ENCODE measurements around the gene ZNF212. TPM values are rescaled to one million over a fixed set of nuclear protein-coding genes. Genes with fewer than 3 reads are reported as not detected.
A peak's percentile ranks its signal among the peaks of the same experiment; 100 is the strongest.
"Not testable (repeated sequence)": the region's sequence is repeated elsewhere in the genome, so short reads cannot be mapped to it uniquely, and the experiment has no call there.

ZNF212 gene
- total and polyA plus RNA-seq, 4 experiments from 2014 or later, result 4.5 to 24.0 (median 15.4) TPM

DNA sequence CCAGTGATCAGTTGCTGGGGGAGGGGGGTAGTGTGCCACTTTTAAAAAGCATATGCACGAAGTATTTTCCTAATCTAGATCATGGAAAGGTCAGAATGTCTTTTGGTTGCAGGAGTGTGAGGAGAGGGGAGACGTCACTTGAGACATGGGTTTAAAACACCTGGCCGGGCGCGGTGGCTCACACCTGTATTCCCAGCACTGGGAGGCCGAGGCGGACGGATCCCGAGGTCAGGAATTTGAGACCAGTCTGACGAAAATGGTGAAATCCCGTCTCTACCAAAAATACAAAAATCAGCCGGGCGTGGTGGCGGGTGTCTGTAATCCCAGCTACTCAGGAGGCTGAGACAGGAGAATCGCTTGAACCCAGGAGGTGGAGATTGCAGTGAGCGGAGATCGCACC lies 13.1 kb upstream of the ZNF212 start:
- H3K4me1 ChIP-seq (ENCODE audit: insufficient read depth, low read length); H3K9me3 Mint-ChIP-seq; H3K27me3 Mint-ChIP-seq; H3K36me3 ChIP-seq (ENCODE audit: insufficient read depth, low read length); intact Hi-C loops (cut with micrococcal nuclease); H3K4me1 Mint-ChIP-seq; H3K27ac Mint-ChIP-seq; H3K27ac ChIP-seq (ENCODE audit: low read depth, low read length); H3K27me3 ChIP-seq (ENCODE audit: insufficient read depth, low read length); DNase-seq; CTCF ChIA-PET (ENCODE audit: partially characterized antibody); H3K9me3 ChIP-seq (ENCODE audit: control insufficient read depth in 1 of 2, low read length in 2 of 2); H3K4me3 ChIP-seq (ENCODE audit: low read length in 2 of 2): not testable (repeated sequence)
- POLR2A ChIA-PET (ENCODE audit: partially characterized antibody), result interaction anchor here (0.9 to 1.0 kb wide), 2 partner anchors 16 to 30 kb away, joined by 3 to 5 read pairs; no protein-coding TSS in a partner anchor
- peak overlapping the region in 1 of 8 donors; percentile 11 for H3K4me3 Mint-ChIP-seq
- peaks cover 20 to 24% of the 10 kb centered on the region in 2 donors for H3K36me3 Mint-ChIP-seq

DNA sequence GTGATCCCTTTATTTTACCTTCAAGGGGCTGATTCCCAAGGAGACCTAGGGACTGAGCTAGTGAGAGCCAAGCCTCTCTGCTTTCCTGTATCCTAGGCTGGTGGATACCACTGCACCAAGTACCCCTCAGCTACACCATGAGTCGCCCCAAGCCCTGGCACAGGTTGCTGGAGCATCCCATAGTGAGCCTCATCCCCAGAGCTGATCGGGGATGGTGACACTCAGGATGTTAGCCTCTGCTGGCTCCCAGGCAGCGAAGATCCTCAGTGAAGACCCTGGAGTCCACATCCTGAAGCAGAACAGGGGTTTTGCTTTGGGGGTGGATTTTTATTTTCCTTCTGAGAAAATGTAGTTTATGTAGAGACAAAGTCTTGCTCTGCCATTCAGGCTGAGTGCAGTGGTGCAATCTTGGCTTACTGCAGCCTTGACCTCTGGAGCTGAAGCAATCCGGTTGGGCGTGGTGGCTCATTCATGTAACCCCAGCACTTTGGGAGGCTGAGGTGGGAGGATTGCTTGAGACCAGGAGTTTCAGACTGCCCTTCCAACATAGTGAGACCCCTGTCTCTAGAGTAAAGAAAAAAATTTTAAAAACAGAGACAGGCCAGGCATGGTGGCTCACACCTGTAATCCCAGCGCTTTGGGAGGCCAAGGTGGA lies 12.5 kb upstream of the ZNF212 start:
- no peaks in the 10 kb centered on the region for H3K4me1 ChIP-seq (ENCODE audit: insufficient read depth, low read length)
- Mint-ChIP-seq H3K36me3 (peaks cover 15 to 19% of the 10 kb centered on the region in 2 donors), H3K4me1 (peaks cover 0 to 9% (median 3%) of the 10 kb centered on the region in 4 donors), H3K27me3 (no peaks in the 10 kb centered on the region), H3K4me3 (no peak overlapping the region), H3K9me3 (no peaks in the 10 kb centered on the region), H3K27ac (no peak overlapping the region)
- POLR2A ChIA-PET (ENCODE audit: partially characterized antibody), result interaction anchor here (0.9 to 1.0 kb wide), 2 partner anchors 16 to 31 kb away, joined by 3 to 5 read pairs; no protein-coding TSS in a partner anchor
- no peak overlapping the region for H3K4me3 ChIP-seq (ENCODE audit: low read length in 2 of 2)
- H3K27me3 ChIP-seq (ENCODE audit: insufficient read depth, low read length), result no peaks in the 10 kb centered on the region
- H3K27ac ChIP-seq (ENCODE audit: low read depth, low read length), result no peak overlapping the region
- H3K36me3 ChIP-seq (ENCODE audit: insufficient read depth, low read length), result no peaks in the 10 kb centered on the region
- intact Hi-C loops (cut with micrococcal nuclease), result no loop called here
- H3K9me3 ChIP-seq (ENCODE audit: control insufficient read depth in 1 of 2, low read length in 2 of 2), result no peaks in the 10 kb centered on the region
- CTCF ChIA-PET (ENCODE audit: partially characterized antibody), result no interaction called here
- DNase-seq, result no peak

DNA sequence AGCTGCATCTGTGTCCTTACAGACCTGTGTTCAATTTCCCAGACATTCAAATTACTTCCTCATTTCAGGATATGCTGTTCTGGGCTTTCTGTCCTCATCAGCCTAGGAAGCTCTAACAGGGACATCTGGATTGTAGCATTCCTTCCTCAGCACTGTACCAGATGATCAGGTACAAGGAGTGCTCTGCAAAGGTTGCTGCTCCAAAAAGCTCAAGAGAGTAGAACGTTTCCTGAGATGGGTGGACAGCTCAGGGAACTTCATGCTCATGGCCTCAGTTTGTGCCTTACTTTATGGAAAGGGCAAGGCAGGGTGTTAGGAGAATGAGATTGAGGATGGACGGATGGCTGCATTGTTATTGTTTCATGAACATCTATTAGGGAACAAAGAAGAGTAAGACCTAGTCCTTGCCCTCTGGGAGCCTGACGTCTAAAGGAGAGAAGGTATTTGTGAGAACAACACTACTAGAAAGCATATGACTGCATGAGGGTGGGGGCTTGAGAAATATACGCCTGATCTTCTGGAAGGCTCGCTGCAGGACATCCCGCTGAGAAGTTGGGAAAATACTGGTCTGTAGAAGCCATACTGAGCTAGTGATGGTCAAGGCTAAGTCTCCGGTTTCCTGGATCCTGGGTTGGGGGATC lies 10.5 kb upstream of the ZNF212 start:
- Mint-ChIP-seq H3K4me1 (peaks cover 0 to 9% (median 3%) of the 10 kb centered on the region in 4 donors), H3K4me3 (no peak overlapping the region), H3K27ac (no peak overlapping the region), H3K27me3 (peaks cover under 1 to 6% of the 10 kb centered on the region in 2 donors), H3K9me3 (no peaks in the 10 kb centered on the region), H3K36me3 (peaks cover 9 to 12% of the 10 kb centered on the region in 2 donors)
- no peak for DNase-seq
- Histone ChIP-seq H3K36me3 (ENCODE audit: insufficient read depth, low read length) (no peaks in the 10 kb centered on the region), H3K9me3 (ENCODE audit: control insufficient read depth in 1 of 2, low read length in 2 of 2) (no peaks in the 10 kb centered on the region), H3K27ac (ENCODE audit: low read depth, low read length) (no peak overlapping the region), H3K27me3 (ENCODE audit: insufficient read depth, low read length) (peaks cover 7% of the 10 kb centered on the region), H3K4me3 (ENCODE audit: low read length in 2 of 2) (no peak overlapping the region), H3K4me1 (ENCODE audit: insufficient read depth, low read length) (no peaks in the 10 kb centered on the region)
- intact Hi-C loops (cut with micrococcal nuclease), result no loop called here
- ChIA-PET POLR2A (ENCODE audit: partially characterized antibody) (interaction anchor here (1.0 to 1.2 kb wide), 2 partner anchors 56 to 246 kb away, joined by 3 read pairs; no protein-coding TSS in a partner anchor), CTCF (ENCODE audit: partially characterized antibody) (interaction anchor here (0.7 to 1.6 kb wide), 2 partner anchors 19 to 38 kb away, joined by 3 read pairs; no protein-coding TSS in a partner anchor)

DNA sequence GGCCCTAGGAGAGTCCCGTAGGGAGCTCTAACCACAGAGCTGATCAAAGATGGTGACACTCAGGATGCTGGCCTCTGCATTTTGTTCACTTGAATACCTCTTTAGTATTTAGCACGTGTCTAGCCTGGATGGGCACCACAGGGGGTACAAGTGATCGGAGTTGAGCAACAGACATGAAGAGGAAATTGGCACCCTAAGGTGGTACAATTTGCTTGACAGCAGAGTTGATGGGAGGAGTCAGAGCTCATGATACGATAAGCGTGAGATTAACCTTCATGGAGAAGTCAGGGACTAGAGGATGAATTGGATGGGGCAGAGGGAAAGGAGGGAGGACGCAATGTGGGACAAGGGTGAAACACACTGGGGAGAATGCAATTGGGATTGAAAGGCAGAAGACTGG lies 9.9 kb upstream of the ZNF212 start:
- intact Hi-C loops (cut with micrococcal nuclease), result no loop called here
- H3K27ac ChIP-seq (ENCODE audit: low read depth, low read length), result no peak overlapping the region
- Mint-ChIP-seq H3K27ac (peak overlapping the region in 1 of 7 donors; percentile 54), H3K36me3 (peaks cover 9 to 12% of the 10 kb centered on the region in 2 donors), H3K27me3 (peaks cover 3 to 9% of the 10 kb centered on the region in 2 donors), H3K4me3 (no peak overlapping the region), H3K9me3 (no peaks in the 10 kb centered on the region), H3K4me1 (peaks cover 0 to 9% (median 3%) of the 10 kb centered on the region in 4 donors)
- no peak overlapping the region for H3K4me3 ChIP-seq (ENCODE audit: low read length in 2 of 2)
- DNase-seq, result no peak
- H3K27me3 ChIP-seq (ENCODE audit: insufficient read depth, low read length), result peaks cover 7% of the 10 kb centered on the region
- ChIA-PET CTCF (ENCODE audit: partially characterized antibody) (no interaction called here), POLR2A (ENCODE audit: partially characterized antibody) (interaction anchor here (0.6 to 1.2 kb wide), 3 partner anchors 56 to 348 kb away, joined by 3 read pairs; no protein-coding TSS in a partner anchor)
- no peaks in the 10 kb centered on the region for H3K9me3 ChIP-seq (ENCODE audit: control insufficient read depth in 1 of 2, low read length in 2 of 2)
- no peaks in the 10 kb centered on the region for H3K4me1 ChIP-seq (ENCODE audit: insufficient read depth, low read length)
- no peaks in the 10 kb centered on the region for H3K36me3 ChIP-seq (ENCODE audit: insufficient read depth, low read length)

DNA sequence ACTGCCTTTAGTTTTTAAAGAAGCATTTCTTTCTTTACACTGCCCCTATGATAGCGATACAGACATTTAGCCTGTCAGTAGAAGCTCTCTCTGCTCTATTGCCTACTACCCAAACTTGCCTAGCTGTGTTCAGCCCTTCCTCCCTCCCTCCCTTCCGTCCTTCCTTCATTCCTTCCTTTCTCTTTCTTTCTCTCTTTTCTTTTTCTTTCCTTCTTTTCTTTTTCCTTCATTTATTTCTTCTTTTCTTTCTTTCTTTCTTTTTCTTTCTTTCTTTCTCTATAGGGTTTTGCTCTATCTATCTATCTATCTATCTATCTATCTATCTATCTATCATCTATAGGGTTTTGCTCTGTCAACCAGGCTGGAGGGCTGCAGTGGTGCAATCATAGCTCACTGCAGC lies 7.1 kb upstream of the ZNF212 start:
- Histone ChIP-seq H3K36me3 (ENCODE audit: insufficient read depth, low read length) (no peaks in the 10 kb centered on the region), H3K4me1 (ENCODE audit: insufficient read depth, low read length) (no peaks in the 10 kb centered on the region), H3K27me3 (ENCODE audit: insufficient read depth, low read length) (peaks cover 7% of the 10 kb centered on the region), H3K4me3 (ENCODE audit: low read length in 2 of 2) (no peak overlapping the region), H3K9me3 (ENCODE audit: control insufficient read depth in 1 of 2, low read length in 2 of 2) (no peaks in the 10 kb centered on the region), H3K27ac (ENCODE audit: low read depth, low read length) (no peak overlapping the region)
- Mint-ChIP-seq H3K27me3 (peaks cover 6 to 9% of the 10 kb centered on the region in 2 donors), H3K36me3 (no peaks in the 10 kb centered on the region), H3K4me3 (no peak overlapping the region), H3K9me3 (peaks cover 0 to 2% (median 0%) of the 10 kb centered on the region in 8 donors), H3K4me1 (peaks cover 0 to 9% (median 3%) of the 10 kb centered on the region in 4 donors), H3K27ac (no peak overlapping the region)
- no peak for DNase-seq
- intact Hi-C loops (cut with micrococcal nuclease), result no loop called here
- POLR2A ChIA-PET (ENCODE audit: partially characterized antibody), result no interaction called here
- CTCF ChIA-PET (ENCODE audit: partially characterized antibody), result interaction anchor here (0.9 to 1.4 kb wide), 2 partner anchors 37 to 53 kb away, joined by 3 read pairs; partner anchors contain the start of gene ZNF282

DNA sequence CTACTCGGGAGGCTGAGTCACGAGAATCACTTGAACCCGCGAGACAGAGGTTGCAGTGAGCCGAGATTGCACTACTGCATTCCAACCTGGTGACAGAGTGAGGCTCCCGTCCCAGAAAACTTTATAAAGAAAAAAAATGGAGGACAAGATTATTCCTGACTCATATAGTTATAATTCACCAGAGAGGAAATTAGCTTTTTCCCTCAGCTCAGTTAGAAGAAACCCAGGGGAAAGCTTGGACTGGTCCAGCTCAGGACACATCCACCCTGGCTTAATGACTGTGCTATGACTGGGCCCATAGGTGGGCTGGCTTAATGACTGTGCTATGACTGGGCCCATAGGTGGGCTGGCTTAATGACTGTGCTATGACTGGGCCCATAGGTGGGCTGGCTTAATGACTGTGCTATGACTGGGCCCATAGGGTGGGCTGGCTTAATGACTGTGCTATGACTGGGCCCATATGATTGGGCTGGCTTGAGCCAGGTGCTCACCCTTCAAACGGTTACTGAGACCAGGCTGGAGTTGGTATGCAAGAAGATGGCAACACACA lies 5.7 kb upstream of the ZNF212 start:
- H3K36me3 ChIP-seq (ENCODE audit: insufficient read depth, low read length); H3K4me3 ChIP-seq (ENCODE audit: low read length in 2 of 2); H3K9me3 ChIP-seq (ENCODE audit: control insufficient read depth in 1 of 2, low read length in 2 of 2); H3K36me3 Mint-ChIP-seq; H3K4me1 ChIP-seq (ENCODE audit: insufficient read depth, low read length); POLR2A ChIA-PET (ENCODE audit: partially characterized antibody); H3K9me3 Mint-ChIP-seq; DNase-seq; H3K27ac Mint-ChIP-seq; intact Hi-C loops (cut with micrococcal nuclease); H3K27ac ChIP-seq (ENCODE audit: low read depth, low read length); H3K27me3 ChIP-seq (ENCODE audit: insufficient read depth, low read length): not testable (repeated sequence)
- CTCF ChIA-PET (ENCODE audit: partially characterized antibody), result interaction anchor here (0.9 kb wide), 1 partner anchor 38 kb away, joined by 3 read pairs; the partner anchor contains the start of gene ZNF282
- peak overlapping the region in 1 of 8 donors; percentile 34 for H3K4me3 Mint-ChIP-seq
- peaks cover 8 to 11% of the 10 kb centered on the region in 2 donors for H3K27me3 Mint-ChIP-seq
- H3K4me1 Mint-ChIP-seq, result peaks cover 6 to 15% (median 9%) of the 10 kb centered on the region in 4 donors

DNA sequence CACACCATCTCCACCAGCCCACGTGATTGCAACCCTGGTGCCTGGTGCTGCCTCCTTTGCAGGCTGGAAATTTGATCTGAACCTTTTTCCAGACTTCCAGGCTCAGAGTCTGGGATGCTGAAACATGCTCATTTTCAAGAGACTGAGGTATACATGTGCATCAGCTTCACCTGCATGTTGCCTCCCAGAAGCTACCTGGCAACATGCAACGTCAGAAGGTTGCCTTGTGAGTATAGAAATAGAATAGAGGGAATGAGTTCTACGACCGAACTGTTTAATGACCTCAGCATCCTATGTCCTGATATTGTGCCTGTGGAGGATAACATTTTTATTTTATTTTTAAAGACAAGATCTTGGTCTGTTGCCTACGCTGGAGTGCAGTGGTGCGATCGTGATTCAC lies 1.9 kb upstream of the ZNF212 start:
- H3K27me3 Mint-ChIP-seq, result peaks cover 8 to 9% of the 10 kb centered on the region in 2 donors
- peaks cover 2 to 6% of the 10 kb centered on the region in 2 donors for H3K36me3 Mint-ChIP-seq
- CTCF ChIA-PET (ENCODE audit: partially characterized antibody), result no interaction called here

More for the DNA sequence above, 1.9 kb upstream of the ZNF212 start:
- peaks cover 26% of the 10 kb centered on the region for H3K4me1 ChIP-seq (ENCODE audit: insufficient read depth, low read length)
- H3K36me3 ChIP-seq (ENCODE audit: insufficient read depth, low read length), result no peaks in the 10 kb centered on the region
- no peak overlapping the region for H3K4me3 ChIP-seq (ENCODE audit: low read length in 2 of 2)
- H3K27me3 ChIP-seq (ENCODE audit: insufficient read depth, low read length), result peaks cover 7% of the 10 kb centered on the region
- Mint-ChIP-seq H3K9me3 (peaks cover 0 to 2% (median 0%) of the 10 kb centered on the region in 8 donors), H3K27ac (no peak overlapping the region), H3K4me3 (peak overlapping the region in 1 of 8 donors; percentile 8), H3K4me1 (peaks cover 15 to 31% (median 25%) of the 10 kb centered on the region in 4 donors)
- no peak overlapping the region for H3K27ac ChIP-seq (ENCODE audit: low read depth, low read length)
- POLR2A ChIA-PET (ENCODE audit: partially characterized antibody), result no interaction called here
- DNase-seq, result no peak
- no peaks in the 10 kb centered on the region for H3K9me3 ChIP-seq (ENCODE audit: control insufficient read depth in 1 of 2, low read length in 2 of 2)
- intact Hi-C loops (cut with micrococcal nuclease), result loop anchor here (5.0 kb wide), 1 partner anchor 110 kb away; the partner anchor contains the start of gene ZNF425

Data from CD4-positive, alpha-beta memory T cell (primary cell).